ENCODE results near the gene TOMM40.
"Not testable (repeated sequence)": the region's sequence is repeated elsewhere in the genome, so short reads cannot be mapped to it uniquely, and the experiment has no call there.

Gene TOMM40

GRCh38 chr19:44891016-44891882, at the start of gene TOMM40:
TSS of gene TOMM40 (plus strand) at chr19:44891254. CDS start at chr19:44891416, 162 bp downstream.
- DNase-seq, result no peak

GRCh38 chr19:44845286-44845611, 45.8 kb upstream of the TOMM40 start:
- DNase-seq, result no peak

DNA sequence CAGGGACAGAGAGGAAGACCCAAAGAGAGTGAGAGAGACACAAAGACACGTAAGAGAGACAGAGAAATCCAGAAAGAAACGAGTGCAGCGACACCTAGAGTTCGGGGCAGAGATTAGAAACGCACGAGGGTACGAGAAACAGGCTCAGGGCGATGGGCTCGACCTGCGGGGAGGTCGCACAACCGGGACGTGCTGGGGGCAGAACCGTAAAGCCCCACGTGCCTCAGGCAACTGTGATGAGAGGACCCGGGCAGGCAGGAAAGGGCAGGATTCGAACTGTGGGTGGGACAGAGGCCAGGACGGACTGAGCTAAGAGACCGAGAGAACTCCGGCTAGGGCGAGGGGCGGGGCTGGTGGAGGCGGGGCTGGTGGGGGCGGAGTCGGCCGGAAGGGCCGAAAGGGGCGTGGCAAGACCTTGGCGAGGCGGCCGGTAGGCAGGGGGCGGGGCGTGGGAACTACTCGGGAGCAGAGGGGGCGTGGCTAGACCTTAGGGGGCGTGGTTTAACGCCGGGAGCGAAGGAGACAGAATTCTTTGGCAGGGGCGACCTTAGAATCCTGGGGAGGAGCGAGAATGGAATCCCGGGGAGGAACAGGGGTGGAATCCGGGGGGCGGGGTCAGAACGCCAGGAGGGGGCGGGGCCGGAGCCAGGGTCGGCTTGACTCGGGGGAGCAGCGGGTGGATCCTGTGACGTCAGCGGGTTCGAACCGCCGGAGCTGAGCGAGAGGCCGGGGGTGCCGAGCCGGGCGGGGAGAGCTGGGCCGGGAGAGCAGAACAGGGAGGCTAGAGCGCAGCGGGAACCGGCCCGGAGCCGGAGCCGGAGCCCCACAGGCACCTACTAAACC, 45.2 kb upstream of the TOMM40 start, which contains the start of gene NECTIN2:
NECTIN2 (plus strand) TSS at position 686 of the 843 bp plus-strand sequence. CDS start 229 bp downstream, outside the sequence.
- peak; percentile 91 for DNase-seq

- DNase-seq, result no peak
Measured at GRCh38 chr19:44846455-44847143, 44.5 kb upstream of the TOMM40 start.

DNA sequence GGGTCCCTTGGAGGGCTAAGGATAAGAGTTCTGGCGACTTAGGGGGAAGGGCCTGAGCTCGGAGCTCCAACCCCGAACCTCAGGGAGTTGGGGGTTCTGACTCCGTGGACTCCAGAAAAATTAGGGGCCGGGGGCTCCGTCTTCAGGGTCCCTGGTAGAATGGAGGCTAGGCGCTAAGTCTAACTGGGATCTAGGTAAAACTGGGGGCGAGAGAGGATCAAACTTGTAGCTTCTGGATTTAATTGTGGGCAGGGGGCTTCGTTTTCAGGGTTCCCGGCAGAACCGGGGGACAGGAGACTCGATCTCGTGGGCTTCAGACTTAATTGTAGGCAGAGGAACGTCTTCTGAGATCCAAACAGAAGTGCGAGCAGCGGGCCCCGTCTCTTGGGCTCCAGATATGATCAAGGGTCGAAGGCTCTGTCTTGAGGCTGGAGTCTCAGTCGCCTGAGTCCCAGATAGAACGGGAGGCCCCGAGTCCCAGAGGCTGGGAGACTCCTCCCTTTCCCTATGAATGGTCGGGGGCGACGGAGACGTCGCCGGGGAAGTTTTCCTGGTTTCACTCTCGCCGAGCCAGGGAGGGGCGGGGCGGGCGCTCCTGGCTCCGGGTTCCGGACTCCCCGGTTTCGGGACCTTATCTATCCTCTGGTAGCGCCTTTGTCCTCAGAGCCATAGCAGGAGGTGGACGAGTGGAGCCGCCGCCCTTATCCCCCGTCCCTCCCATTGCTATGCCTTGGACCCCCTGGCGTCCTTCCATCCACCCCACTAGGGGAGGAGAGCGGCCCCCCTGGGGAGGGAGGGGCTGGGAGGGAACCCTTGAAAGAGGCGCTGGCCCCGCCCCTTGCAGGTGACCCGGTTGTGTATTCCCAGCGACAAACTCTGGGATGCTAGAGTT, 43.7 kb upstream of the TOMM40 start:
- DNase-seq, result no peak

GRCh38 chr19:44848036-44848811, 42.8 kb upstream of the TOMM40 start:
- DNase-seq, result no peak

GRCh38 chr19:44848812-44849447, 42.1 kb upstream of the TOMM40 start:
- DNase-seq, result no peak

DNA sequence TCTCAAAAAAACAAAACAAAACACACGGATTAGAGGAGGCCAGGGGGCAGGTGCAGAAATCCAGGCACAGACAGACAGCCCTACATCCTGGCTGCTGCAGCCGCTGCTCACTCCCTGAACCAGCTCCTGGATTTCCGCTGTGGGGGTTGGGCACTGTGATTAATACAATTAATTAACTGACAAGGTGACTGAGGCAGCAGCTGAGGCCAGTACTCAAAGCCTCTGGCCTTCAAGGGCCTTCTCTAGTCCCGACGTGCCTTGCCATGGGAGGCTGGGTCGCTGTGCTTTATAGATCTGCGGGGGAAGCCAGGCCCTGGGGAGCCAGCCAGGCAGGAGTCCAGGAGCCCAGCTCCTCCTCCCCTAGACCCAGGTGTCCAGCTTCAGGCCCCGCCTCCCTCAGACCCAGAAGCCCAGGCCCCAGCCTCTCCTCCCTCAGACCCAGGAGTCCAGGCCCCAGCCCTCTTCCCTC, 40.4 kb upstream of the TOMM40 start:
- no peak for DNase-seq

DNA sequence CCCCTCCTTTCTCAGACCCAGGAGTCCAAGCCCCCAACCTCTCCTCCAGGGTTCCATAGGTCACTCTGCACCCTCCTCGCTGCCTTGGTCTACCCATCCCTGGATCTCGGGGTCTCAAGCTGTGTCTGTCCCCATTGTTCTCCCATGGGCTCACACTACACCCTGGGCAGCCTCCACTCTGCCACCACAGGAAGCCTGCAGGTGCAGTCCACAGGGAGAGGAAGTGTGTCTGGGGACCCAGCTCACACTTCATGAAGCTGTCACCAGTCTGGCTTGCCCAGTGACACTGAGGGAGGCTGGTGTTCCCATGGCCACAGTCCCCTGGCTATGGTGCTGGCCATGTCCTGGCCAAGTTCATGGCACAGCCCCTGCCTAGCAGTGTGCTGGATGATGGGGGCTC, 39.6 kb upstream of the TOMM40 start:
- no peak for DNase-seq

DNA sequence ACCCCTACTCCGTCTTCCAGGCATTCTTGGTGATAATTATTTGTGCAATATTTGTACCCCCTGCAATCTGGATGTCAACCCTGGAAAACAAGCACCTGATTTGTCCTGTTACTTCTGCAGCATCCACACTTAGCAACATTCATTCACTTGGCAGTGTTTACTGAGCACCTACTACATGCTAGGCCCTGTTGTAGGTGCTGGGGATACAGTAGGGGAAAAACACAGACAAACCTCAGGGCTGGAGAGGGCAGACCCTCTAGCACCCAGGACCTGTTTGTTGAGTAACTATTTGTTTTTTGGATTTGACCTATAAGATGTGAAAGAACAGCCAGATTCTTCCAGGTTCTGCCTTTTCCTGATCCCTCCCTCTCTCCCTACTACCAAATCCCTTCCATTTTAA, 35.4 kb upstream of the TOMM40 start:
- DNase-seq, result no peak

DNA sequence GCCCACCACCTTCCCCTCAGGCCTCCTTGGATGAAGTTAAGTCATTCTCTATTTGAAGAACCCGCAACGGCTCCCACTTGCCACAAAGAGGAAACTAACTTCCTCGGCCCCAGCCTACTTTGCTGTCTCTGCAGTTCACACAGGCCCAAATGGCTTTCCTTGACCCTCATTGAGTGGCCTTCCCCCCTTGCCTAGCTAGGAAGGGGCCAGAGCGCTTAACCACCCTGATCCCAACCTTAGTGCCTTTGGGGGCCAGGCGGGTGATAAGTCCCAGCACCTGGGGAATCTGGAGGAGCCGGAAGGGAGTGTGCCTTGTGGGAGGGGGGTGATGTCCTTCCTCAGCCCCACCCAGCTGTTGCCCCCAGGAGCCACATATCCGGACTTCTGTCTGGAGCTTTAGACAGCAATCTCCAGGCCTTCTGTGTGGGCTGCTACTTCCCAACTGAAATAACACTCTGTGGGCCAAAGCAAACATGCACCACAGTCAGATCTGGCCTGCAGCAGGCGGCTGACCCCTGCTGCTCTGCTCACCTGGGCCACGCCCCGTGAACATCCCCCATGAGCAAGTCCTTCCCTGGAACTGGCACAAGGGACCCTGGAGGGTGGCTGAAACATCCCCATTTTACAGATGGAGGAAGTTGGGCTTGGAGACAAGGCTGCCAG, 34.5 kb upstream of the TOMM40 start:
- DNase-seq, result no peak

GRCh38 chr19:44857837-44858236, 33.2 kb upstream of the TOMM40 start:
- DNase-seq, result no peak

- DNase-seq, result not testable (repeated sequence)
Measured at GRCh38 chr19:44861576-44861975, 29.5 kb upstream of the TOMM40 start.

DNA sequence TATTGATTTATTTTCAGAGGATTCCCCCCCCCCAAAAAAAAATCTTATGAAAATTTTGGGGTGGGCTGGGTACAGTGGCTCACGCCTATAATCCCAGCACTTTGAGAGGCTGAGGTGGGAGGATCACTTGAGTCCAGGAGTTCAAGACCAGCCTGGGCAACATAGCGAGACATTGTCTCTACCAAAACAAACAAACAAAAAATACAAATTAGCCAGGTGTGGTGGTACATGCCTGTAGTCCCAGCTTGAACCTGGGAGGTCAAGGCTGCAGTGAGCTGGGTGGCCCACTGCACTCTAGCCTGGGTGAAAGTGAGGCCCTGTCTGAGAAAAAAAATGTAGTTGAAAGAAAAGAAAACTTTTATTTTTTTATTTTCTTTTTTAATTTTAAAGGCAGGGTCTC, 27.1 kb upstream of the TOMM40 start:
- no peak for DNase-seq

DNA sequence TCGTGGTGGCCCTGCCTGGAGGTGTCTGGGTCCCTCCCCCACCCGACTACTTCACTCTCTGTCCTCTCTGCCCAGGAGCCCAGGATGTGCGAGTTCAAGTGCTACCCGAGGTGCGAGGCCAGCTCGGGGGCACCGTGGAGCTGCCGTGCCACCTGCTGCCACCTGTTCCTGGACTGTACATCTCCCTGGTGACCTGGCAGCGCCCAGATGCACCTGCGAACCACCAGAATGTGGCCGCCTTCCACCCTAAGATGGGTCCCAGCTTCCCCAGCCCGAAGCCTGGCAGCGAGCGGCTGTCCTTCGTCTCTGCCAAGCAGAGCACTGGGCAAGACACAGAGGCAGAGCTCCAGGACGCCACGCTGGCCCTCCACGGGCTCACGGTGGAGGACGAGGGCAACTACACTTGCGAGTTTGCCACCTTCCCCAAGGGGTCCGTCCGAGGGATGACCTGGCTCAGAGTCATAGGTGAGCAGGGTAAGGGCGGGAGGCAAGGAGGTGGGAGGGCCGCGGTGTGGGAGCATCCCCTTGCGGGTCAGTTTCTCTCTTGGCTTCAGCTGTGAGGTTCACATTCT, 25.8 kb upstream of the TOMM40 start:
- DNase-seq, result no peak

- no peak for DNase-seq
Measured at GRCh38 chr19:44866664-44867063, 24.4 kb upstream of the TOMM40 start.

- no peak for DNase-seq
Measured at GRCh38 chr19:44867578-44867977, 23.5 kb upstream of the TOMM40 start.

GRCh38 chr19:44869733-44870470, 21.2 kb upstream of the TOMM40 start:
- no peak for DNase-seq

GRCh38 chr19:44871809-44872208, 19.2 kb upstream of the TOMM40 start:
- no peak for DNase-seq

All from 8988T (cell line).